ENCODE data around the gene CPEB4.

The CPEB4 gene

DNA sequence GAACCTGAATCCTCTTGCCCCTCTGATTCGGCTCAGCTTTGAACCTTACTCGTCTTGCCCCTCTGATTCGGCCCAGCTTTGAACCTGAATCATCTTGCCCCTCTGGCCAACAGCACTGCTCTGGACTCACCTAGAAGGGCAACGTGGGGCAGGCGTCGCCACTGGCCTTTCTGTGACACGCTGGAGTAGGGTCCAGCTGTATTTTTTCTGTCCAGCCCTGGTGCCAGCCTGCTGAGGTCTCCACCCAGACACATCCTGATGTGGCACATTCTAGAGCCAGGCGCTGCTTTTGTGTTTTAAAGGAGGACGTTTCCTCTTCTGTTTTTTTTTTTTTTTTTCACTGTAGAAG, 15.2 kb upstream of the CPEB4 start:
- TF ChIP-seq EZH2phosphoT487 (IDR thresholded peaks at IDR 0.05; ENCODE audit: low read depth) = no peak
- TF ChIP-seq, protein P1, sequence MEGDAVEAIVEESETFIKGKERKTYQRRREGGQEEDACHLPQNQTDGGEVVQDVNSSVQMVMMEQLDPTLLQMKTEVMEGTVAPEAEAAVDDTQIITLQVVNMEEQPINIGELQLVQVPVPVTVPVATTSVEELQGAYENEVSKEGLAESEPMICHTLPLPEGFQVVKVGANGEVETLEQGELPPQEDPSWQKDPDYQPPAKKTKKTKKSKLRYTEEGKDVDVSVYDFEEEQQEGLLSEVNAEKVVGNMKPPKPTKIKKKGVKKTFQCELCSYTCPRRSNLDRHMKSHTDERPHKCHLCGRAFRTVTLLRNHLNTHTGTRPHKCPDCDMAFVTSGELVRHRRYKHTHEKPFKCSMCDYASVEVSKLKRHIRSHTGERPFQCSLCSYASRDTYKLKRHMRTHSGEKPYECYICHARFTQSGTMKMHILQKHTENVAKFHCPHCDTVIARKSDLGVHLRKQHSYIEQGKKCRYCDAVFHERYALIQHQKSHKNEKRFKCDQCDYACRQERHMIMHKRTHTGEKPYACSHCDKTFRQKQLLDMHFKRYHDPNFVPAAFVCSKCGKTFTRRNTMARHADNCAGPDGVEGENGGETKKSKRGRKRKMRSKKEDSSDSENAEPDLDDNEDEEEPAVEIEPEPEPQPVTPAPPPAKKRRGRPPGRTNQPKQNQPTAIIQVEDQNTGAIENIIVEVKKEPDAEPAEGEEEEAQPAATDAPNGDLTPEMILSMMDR (IDR thresholded peaks at IDR 0.05; ENCODE audit: low read depth, low read length) = no peak
- Histone ChIP-seq H3K27ac (ENCODE audit: low read length) (no peak overlapping the region), H2AFZ (ENCODE audit: low read depth, low read length) (no peak overlapping the region), H3K4me3 (ENCODE audit: low read length) (no peak overlapping the region), H3K36me3 (replicated peaks; ENCODE audit: low read depth, low read length) (no peaks in the 10 kb centered on the region), H3K79me2 (ENCODE audit: low read length) (no peaks in the 10 kb centered on the region), H3K9me3 (ENCODE audit: insufficient read depth, low read length) (no peaks in the 10 kb centered on the region), H4K20me1 (ENCODE audit: insufficient read depth, low read length) (no peaks in the 10 kb centered on the region), H3K27me3 (ENCODE audit: low read depth, low read length) (no peaks in the 10 kb centered on the region), H3K4me1 (ENCODE audit: low read length) (no peaks in the 10 kb centered on the region), H3K9ac (ENCODE audit: low read length) (no peak overlapping the region), H3K4me2 (ENCODE audit: low read length) (no peak overlapping the region)

DNA sequence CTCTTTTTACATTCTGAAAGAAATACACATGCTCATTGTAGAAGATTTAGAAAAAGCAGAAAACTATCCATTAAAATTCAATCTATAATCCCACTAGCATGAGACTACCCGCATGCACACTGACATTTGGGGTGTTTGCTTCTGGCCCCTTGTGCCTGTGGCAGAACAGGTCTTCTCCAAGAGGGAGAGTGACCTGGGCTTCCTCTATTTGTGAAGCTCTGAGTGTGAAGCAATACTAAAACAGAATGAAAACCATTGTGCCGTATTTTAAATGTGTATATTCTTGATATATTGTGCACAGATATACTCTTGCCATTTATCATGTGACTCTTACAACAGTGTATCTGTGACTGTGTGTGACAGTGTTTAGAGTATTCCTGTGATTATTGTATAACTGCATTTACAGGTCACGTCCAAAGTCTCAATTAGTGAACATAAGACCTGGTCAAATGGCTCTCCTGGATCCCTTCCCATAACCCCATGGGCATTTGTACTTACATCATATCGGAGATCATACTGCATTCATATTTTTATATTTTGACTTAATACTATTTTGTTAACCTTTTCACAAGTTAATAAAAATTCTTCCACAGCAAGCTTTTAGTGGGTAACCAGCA, 14.7 kb upstream of the CPEB4 start:
- H3K27ac ChIP-seq (ENCODE audit: low read length) = no peak overlapping the region
- no peaks in the 10 kb centered on the region for H3K79me2 ChIP-seq (ENCODE audit: low read length)
- no peaks in the 10 kb centered on the region for H4K20me1 ChIP-seq (ENCODE audit: insufficient read depth, low read length)
- H3K9me3 ChIP-seq (ENCODE audit: insufficient read depth, low read length) = no peaks in the 10 kb centered on the region
- no peak overlapping the region for H3K4me2 ChIP-seq (ENCODE audit: low read length)
- no peak overlapping the region for H2AFZ ChIP-seq (ENCODE audit: low read depth, low read length)
- H3K27me3 ChIP-seq (ENCODE audit: low read depth, low read length) = no peaks in the 10 kb centered on the region
- H3K36me3 ChIP-seq (replicated peaks; ENCODE audit: low read depth, low read length) = no peaks in the 10 kb centered on the region
- no peak overlapping the region for H3K9ac ChIP-seq (ENCODE audit: low read length)
- H3K4me1 ChIP-seq (ENCODE audit: low read length) = no peaks in the 10 kb centered on the region
- TF ChIP-seq, protein P1 (IDR thresholded peaks at IDR 0.05; ENCODE audit: low read depth, low read length) = no peak
- no peak for TF ChIP-seq EZH2phosphoT487 (IDR thresholded peaks at IDR 0.05; ENCODE audit: low read depth)
- no peak overlapping the region for H3K4me3 ChIP-seq (ENCODE audit: low read length)

DNA sequence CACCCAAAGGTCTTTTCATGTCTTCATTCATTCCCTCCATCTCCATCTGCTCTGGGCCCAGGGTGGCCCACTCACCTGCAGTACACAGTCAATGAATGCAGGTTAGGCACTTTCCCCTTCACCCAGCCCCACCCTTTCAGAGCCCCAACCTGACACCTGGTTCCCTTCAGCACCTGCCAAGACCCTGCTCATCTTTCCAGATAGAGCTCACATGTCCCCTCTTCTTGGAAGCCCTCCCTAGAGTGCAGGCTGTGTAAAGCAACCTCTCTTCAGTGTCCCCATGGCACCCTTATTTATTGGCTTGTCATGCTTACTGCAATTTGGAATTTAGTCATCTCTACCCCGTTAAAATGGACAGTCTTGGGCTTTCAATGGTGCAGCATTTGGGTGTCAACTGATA, 13.0 kb upstream of the CPEB4 start:
- no peak for TF ChIP-seq EZH2phosphoT487 (IDR thresholded peaks at IDR 0.05; ENCODE audit: low read depth)
- TF ChIP-seq, protein P1 (IDR thresholded peaks at IDR 0.05; ENCODE audit: low read depth, low read length) = no peak
- no peak overlapping the region for H3K27ac ChIP-seq (ENCODE audit: low read length)

DNA sequence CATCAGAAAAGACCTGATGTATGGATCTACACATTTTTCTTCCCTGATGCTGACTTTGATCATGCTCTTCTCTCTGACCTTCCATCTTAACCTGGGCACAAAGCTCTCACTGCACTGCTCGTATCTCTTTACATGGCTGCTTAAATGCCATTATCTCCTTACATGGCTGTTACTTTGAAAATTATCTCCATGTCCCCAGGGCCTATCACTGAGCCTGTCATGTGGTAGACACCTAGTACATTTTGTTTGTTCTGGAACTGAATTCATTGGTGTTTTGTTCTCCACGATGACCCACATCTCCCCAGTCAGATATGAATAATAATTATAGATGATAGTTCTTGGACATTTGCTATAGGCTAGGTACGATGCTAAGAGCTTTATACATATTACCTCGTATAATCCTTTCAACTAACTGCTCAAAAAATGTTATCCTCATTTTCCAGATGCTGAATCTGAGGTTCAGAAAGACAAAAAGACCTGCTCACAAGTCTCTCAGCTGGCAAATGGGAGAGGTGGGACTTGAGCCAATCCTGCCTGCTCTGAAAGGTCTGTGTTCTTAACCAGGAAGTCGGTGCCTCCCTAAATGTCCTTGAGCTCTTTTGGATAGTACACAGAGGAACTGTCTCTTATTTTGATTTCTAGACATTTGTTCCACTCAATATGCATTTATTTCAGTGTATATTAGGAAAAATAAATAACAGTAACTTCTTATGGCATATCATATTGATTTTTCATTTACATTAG, 9.8 kb upstream of the CPEB4 start:
- H3K4me1 ChIP-seq (ENCODE audit: low read length) = peaks cover 2% of the 10 kb centered on the region; the same call in 1 of the 2 replicates
- no peaks in the 10 kb centered on the region for H4K20me1 ChIP-seq (ENCODE audit: insufficient read depth, low read length)
- no peak overlapping the region for H3K4me2 ChIP-seq (ENCODE audit: low read length)
- H3K4me3 ChIP-seq (ENCODE audit: low read length) = no peak overlapping the region
- no peak overlapping the region for H3K27ac ChIP-seq (ENCODE audit: low read length)
- H3K27me3 ChIP-seq (ENCODE audit: low read depth, low read length) = no peaks in the 10 kb centered on the region
- no peaks in the 10 kb centered on the region for H3K9me3 ChIP-seq (ENCODE audit: insufficient read depth, low read length)
- no peaks in the 10 kb centered on the region for H3K79me2 ChIP-seq (ENCODE audit: low read length)
- no peak overlapping the region for H3K9ac ChIP-seq (ENCODE audit: low read length)
- no peak overlapping the region; the same call in 1 of the 2 replicates for H2AFZ ChIP-seq (ENCODE audit: low read depth, low read length)
- H3K36me3 ChIP-seq (replicated peaks; ENCODE audit: low read depth, low read length) = no peaks in the 10 kb centered on the region
- TF ChIP-seq, protein P1 (IDR thresholded peaks at IDR 0.05; ENCODE audit: low read depth, low read length) = no peak
- no peak for TF ChIP-seq EZH2phosphoT487 (IDR thresholded peaks at IDR 0.05; ENCODE audit: low read depth)

More for the DNA sequence above, 13.0 kb upstream of the CPEB4 start:
- H3K9me3 ChIP-seq (ENCODE audit: insufficient read depth, low read length) = no peaks in the 10 kb centered on the region
- no peaks in the 10 kb centered on the region for H4K20me1 ChIP-seq (ENCODE audit: insufficient read depth, low read length)
- H3K79me2 ChIP-seq (ENCODE audit: low read length) = no peaks in the 10 kb centered on the region
- no peak overlapping the region for H3K4me2 ChIP-seq (ENCODE audit: low read length)
- no peaks in the 10 kb centered on the region for H3K36me3 ChIP-seq (replicated peaks; ENCODE audit: low read depth, low read length)
- no peak overlapping the region for H3K9ac ChIP-seq (ENCODE audit: low read length)
- no peak overlapping the region for H3K4me3 ChIP-seq (ENCODE audit: low read length)
- no peak overlapping the region for H2AFZ ChIP-seq (ENCODE audit: low read depth, low read length)
- no peaks in the 10 kb centered on the region for H3K27me3 ChIP-seq (ENCODE audit: low read depth, low read length)
- no peaks in the 10 kb centered on the region for H3K4me1 ChIP-seq (ENCODE audit: low read length)

All from OCI-LY3 (cell line).